MCF 10A (cell line): Measurements from ENCODE around the gene ZNF688. TPM values are rescaled to one million over a fixed set of nuclear protein-coding genes. Genes with fewer than 3 reads are reported as not detected.
A peak's percentile ranks its signal among the peaks of the same experiment; 100 is the strongest.

Experiments
- BruUV-seq: library from RNA; stranded (reverse); fragments of 400-500 nt; replicated peaks from 2 replicates; lab custom pipeline; 2021; lab: Mats Ljungman, UMichigan
- CTCF ChIA-PET: fragments of 300-600 bp; sonication (Branson Sonifier 250); formaldehyde crosslinking; extraction: SDS; loops from one replicate; lab custom pipeline; 2021; ENCODE audit warnings: antibody characterized with exemption, inconsistent platforms; lab: Yijun Ruan, JAX
- POLR2A ChIA-PET: fragments of 300-600, 350-650 bp; sonication (Branson Sonifier 250); formaldehyde crosslinking; extraction: SDS; loops from one replicate; lab custom pipeline; 2020; ENCODE audit warnings: antibody characterized with exemption, inconsistent platforms; lab: Yijun Ruan, JAX
- DNase-seq: peaks from one replicate; pipeline ENCODE4 v3.0.0-alpha.2; 2018; ENCODE audit not compliant: unreplicated experiment
- H3K27ac Mint-ChIP-seq: one replicate; pipeline ENCODE4 v1.8.0; 2022; ENCODE audit warnings: mild to moderate bottlenecking, low read depth, mixed read lengths; ENCODE audit not compliant: unreplicated experiment
- H3K27me3 Mint-ChIP-seq: one replicate; pipeline ENCODE4 v1.8.0; 2022; ENCODE audit warnings: mixed read lengths; ENCODE audit not compliant: insufficient read depth, unreplicated experiment
- H3K36me3 Mint-ChIP-seq: one replicate; pipeline ENCODE4 v1.8.0; 2022; ENCODE audit warnings: mild to moderate bottlenecking, moderate library complexity, mixed read lengths; ENCODE audit not compliant: insufficient read depth, unreplicated experiment
- H3K4me1 Mint-ChIP-seq: one replicate; pipeline ENCODE4 v1.8.0; 2022; ENCODE audit warnings: mixed read lengths; ENCODE audit not compliant: insufficient read depth, unreplicated experiment
- H3K4me3 Mint-ChIP-seq: one replicate; pipeline ENCODE4 v1.8.0; 2022; ENCODE audit warnings: mild to moderate bottlenecking, moderate library complexity, mixed read lengths; ENCODE audit not compliant: unreplicated experiment
- H3K9me3 Mint-ChIP-seq: one replicate; pipeline ENCODE4 v1.8.0; 2022; ENCODE audit warnings: mixed read lengths; ENCODE audit not compliant: unreplicated experiment
- intact Hi-C: fragments of 100-400 bp; cut with micrococcal nuclease; formaldehyde crosslinking; loops from 2 replicates; pipeline ENCODE4 v1.14.1; 2022
- total RNA-seq: library from RNA; stranded (reverse); gene quantifications from 2 replicates; pipeline ENCODE4 v1.2.3, GENCODE V29; 2022
- TF ChIP-seq, protein P1 (sequence below): fragments of 200-600 bp; IDR thresholded peaks from one replicate; pipeline ENCODE4 v1.8.0; 2022; ENCODE audit warnings: antibody characterized with exemption, mild to moderate bottlenecking; ENCODE audit not compliant: unreplicated experiment

ZNF688 gene
- total RNA-seq, 1 experiment from 2014 or later, result 9.0 TPM

DNA sequence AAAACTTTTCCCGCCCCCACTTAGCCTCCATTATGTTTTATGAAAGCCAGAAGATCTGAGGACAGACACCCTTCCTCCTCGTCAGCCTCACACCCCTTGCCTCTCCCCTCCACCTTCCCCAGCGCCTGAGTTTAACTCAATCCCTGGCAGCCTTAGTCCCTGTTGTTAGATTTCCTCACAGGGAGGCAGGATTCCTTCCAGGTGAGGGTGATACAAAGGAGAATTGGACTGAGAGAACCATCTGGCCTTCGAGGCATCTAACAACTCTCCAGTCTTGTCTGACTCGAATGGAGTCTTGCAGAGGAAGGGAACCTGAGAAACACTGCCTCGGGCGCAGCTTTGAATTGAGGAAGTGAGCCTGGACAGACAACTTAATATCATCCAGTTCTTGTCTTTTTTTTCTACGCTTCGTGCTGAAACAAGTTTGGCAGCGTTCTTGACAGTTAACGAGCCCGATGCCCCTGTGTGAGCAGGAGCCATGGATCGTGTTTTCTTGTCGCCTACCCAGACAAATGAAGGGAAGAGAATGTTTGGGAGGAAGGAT lies 43.8 kb downstream of the ZNF688 start:
- Mint-ChIP-seq H3K27ac (peak overlapping the region; percentile 88), H3K27me3 (no peaks in the 10 kb centered on the region), H3K4me3 (peak overlapping the region; percentile 81), H3K4me1 (peaks cover 15% of the 10 kb centered on the region), H3K9me3 (no peaks in the 10 kb centered on the region), H3K36me3 (peaks cover 23% of the 10 kb centered on the region)
- TSS peak; percentile 52 for BruUV-seq
- ChIA-PET CTCF (interaction anchor here (0.6 to 1.2 kb wide), 3 partner anchors 76 to 98 kb away, joined by 3 to 5 read pairs (median 3); partner anchors contain the start of gene DCTPP1), POLR2A (interaction anchor here (0.5 to 4.1 kb wide), 23 partner anchors 8 to 462 kb away, joined by 3 to 38 read pairs (median 5); partner anchors contain the start of genes ALDOA, DCTPP1, FBRS and PPP4C)
- DNase-seq, result no peak
- intact Hi-C loops, result loop anchor here (2.0 to 5.0 kb wide), 5 partner anchors 37 to 95 kb away; partner anchors contain the start of genes DCTPP1, ZNF688 and ZNF785
- TF ChIP-seq, protein P1, sequence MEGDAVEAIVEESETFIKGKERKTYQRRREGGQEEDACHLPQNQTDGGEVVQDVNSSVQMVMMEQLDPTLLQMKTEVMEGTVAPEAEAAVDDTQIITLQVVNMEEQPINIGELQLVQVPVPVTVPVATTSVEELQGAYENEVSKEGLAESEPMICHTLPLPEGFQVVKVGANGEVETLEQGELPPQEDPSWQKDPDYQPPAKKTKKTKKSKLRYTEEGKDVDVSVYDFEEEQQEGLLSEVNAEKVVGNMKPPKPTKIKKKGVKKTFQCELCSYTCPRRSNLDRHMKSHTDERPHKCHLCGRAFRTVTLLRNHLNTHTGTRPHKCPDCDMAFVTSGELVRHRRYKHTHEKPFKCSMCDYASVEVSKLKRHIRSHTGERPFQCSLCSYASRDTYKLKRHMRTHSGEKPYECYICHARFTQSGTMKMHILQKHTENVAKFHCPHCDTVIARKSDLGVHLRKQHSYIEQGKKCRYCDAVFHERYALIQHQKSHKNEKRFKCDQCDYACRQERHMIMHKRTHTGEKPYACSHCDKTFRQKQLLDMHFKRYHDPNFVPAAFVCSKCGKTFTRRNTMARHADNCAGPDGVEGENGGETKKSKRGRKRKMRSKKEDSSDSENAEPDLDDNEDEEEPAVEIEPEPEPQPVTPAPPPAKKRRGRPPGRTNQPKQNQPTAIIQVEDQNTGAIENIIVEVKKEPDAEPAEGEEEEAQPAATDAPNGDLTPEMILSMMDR, result no peak

DNA sequence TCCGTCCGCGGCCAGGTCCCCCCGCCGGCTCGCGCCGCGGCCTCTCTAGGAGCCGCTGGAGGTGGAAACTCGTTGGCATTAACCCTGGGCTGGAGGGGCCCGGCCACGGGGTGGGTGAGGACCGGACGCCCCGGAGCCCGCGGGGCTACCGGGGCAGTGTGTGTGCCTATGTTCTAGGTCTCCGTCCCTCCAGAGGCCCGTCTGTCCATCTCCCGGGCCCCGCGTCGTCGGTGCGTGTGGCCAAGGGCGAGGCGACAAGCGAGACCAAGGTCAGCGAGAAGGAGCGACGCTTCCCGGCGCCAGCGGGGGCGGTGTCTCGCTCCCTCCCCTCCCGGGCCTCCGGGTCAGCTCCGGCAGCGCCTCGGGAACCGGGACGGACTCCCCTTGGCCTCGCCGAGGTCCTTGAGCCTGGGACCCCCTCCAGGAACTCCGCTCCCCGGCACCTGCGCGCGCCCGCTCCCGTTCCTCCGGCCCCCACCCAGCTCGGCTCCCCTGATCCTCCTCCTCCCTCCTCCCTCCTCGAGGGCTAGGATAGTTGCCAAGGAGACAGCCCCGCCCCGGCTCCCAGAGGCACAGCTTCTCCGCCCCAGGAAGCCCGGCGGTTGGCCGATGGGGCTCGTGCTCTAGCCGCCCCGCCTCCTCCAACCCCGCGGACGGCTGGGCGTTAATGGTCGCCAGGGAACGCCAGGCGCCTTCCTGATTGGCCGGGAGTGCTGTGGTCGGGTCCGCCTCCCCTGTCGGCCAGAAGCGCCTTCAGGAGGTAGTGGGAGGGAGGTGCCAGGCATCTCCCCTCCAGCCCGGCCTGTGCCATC lies 44.5 kb downstream of the ZNF688 start:
- Mint-ChIP-seq H3K27ac (peak overlapping the region; percentile 88), H3K4me1 (peaks cover 21% of the 10 kb centered on the region), H3K9me3 (no peaks in the 10 kb centered on the region), H3K36me3 (peaks cover 23% of the 10 kb centered on the region), H3K4me3 (peak overlapping the region; percentile 81), H3K27me3 (no peaks in the 10 kb centered on the region)
- intact Hi-C loops, result loop anchor here (1.0 to 5.0 kb wide), 6 partner anchors 36 to 95 kb away; partner anchors contain the start of genes DCTPP1, ZNF688 and ZNF785
- ChIA-PET CTCF (interaction anchor here (0.6 to 0.7 kb wide), 2 partner anchors 11 to 77 kb away, joined by 3 read pairs; no protein-coding TSS in a partner anchor), POLR2A (interaction anchor here (0.5 to 4.1 kb wide), 25 partner anchors 9 to 461 kb away, joined by 3 to 38 read pairs (median 4); partner anchors contain the start of genes ALDOA, DCTPP1, FBRS and PPP4C)
- BruUV-seq, result no TSS peak
- TF ChIP-seq, protein P1, result peak; percentile 18
- peak; percentile 99 for DNase-seq

DNA sequence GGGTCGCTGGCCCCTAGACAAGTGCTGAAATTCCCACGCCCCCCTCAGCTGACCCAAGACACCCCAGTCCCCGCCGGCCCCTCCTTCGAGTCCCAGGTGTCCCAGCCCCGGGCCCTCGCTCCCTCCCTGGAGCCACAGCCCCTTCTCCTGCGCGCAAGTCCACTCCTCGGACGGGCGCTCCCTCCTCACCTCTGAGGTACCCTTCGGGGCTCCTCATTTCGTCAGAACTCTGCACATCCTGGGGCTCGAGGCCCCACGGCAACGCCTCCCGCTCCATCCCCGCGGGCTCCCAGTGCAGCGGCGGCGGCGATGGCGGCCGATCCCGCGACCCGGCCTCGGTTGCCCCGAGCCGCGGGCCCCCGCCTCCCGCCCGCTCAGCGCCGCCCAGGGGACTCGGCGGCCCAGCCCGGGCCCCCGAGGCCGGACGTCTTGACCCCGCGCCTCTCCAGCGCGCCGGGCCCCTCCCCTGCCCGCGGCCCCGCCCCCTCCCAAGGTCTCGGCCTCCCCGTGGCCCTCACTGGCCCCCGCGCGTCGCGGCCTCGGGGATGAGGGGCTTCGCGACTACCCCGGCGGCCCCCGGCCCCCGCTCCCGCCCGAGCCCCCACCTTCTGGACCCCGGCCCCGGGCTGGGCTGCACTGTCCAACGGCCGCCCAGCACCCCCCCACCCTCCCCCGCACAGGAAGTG lies 45.2 kb downstream of the ZNF688 start, which contains the start of gene ZNF768:
Gene ZNF768 (minus strand): TSS at position 430 of the 686 bp plus-strand sequence. CDS start 153 bp downstream, at position 277.
- Mint-ChIP-seq H3K36me3 (peaks cover 18% of the 10 kb centered on the region), H3K9me3 (no peaks in the 10 kb centered on the region), H3K27ac (peak within 1 kb of the TSS; percentile 88), H3K4me3 (peak within 1 kb of the TSS; percentile 81), H3K27me3 (no peaks in the 10 kb centered on the region), H3K4me1 (peaks cover 23% of the 10 kb centered on the region)
- ChIA-PET CTCF (no interaction called here), POLR2A (interaction anchor here (0.6 to 4.1 kb wide), 17 partner anchors 9 to 451 kb away, joined by 3 to 38 read pairs (median 6); partner anchors contain the start of genes DCTPP1, FBRS, PPP4C and ZNF689)
- TF ChIP-seq, protein P1, result no peak
- BruUV-seq, result no TSS peak
- no peak for DNase-seq
- intact Hi-C loops, result loop anchor here (1.0 to 5.0 kb wide), 6 partner anchors 35 to 94 kb away; partner anchors contain the start of genes DCTPP1, ZNF688 and ZNF785
